ENCODE results near the gene MYCBP2.

DNA sequence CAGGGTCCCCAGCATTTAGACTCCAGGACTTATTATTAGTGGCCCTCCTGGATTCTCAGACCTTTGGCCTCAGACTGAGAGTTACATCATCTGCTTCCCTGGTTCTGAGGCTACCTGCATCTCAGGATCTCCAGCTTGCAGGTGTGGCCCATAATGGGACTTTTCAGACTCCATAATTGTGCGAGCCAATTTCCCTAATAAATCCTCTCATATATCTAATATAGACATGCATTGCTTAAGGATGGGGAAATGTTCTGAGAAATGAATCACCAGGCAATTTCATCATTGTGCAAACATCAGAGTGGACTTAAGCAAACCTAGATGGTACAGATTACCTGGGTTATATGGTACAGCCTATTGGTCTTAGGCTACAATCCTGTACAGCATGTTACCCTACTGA lies 183.5 kb downstream of the MYCBP2 start:
- TF ChIP-seq EP300 (IDR thresholded peaks at IDR 0.05) = no peak
- no peak for TF ChIP-seq POLR2A (IDR thresholded peaks at IDR 0.05)
- TF ChIP-seq, protein P1, sequence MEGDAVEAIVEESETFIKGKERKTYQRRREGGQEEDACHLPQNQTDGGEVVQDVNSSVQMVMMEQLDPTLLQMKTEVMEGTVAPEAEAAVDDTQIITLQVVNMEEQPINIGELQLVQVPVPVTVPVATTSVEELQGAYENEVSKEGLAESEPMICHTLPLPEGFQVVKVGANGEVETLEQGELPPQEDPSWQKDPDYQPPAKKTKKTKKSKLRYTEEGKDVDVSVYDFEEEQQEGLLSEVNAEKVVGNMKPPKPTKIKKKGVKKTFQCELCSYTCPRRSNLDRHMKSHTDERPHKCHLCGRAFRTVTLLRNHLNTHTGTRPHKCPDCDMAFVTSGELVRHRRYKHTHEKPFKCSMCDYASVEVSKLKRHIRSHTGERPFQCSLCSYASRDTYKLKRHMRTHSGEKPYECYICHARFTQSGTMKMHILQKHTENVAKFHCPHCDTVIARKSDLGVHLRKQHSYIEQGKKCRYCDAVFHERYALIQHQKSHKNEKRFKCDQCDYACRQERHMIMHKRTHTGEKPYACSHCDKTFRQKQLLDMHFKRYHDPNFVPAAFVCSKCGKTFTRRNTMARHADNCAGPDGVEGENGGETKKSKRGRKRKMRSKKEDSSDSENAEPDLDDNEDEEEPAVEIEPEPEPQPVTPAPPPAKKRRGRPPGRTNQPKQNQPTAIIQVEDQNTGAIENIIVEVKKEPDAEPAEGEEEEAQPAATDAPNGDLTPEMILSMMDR (IDR thresholded peaks at IDR 0.05) = no peak

Data from sigmoid colon (tissue), 4 donors.